Cardiac muscle cell (in vitro differentiated cells and primary cell): ENCODE results near the gene CUEDC1. TPM values are rescaled to one million over a fixed set of nuclear protein-coding genes. Genes with fewer than 3 reads are reported as not detected.

Source experiments
- DNase-seq, 2 donors: peaks; one replicate each; pipeline versions ENCODE4 v3.0.0 to v3.0.0-alpha.2; 2010 to 2017; ENCODE audit warnings: low read depth in 1 of 2, low spot score in 1 of 2
- H3K27ac ChIP-seq: fragments of 200-600 bp; sonication (generic); 2 replicates; pipeline ENCODE4 v1.5.1; 2016
- H3K27me3 ChIP-seq: fragments of 200-600 bp; sonication (generic); 2 replicates; pipeline ENCODE4 v1.6.0; 2016; ENCODE audit warnings: control low read depth
- H3K36me3 ChIP-seq: fragments of 200-600 bp; sonication (generic); 2 replicates; pipeline ENCODE4 v1.5.1; 2016; ENCODE audit warnings: control low read depth
- H3K4me1 ChIP-seq: fragments of 200-600 bp; sonication (generic); 2 replicates; pipeline ENCODE4 v1.8.1; 2017; ENCODE audit warnings: low read depth, mild to moderate bottlenecking, mixed run types
- H3K4me3 ChIP-seq: fragments of 200-600 bp; sonication (generic); 2 replicates; pipeline ENCODE4 v1.5.1; 2016; ENCODE audit warnings: mild to moderate bottlenecking
- H3K9me3 ChIP-seq: fragments of 200-600 bp; sonication (generic); 2 replicates; pipeline ENCODE4 v1.5.1; 2017; ENCODE audit warnings: low read depth, mild to moderate bottlenecking, control low read depth
- polyA plus RNA-seq: library from polyadenylated mRNA; unstranded; fragments of >200 nt; fragmentation: Nextera tagmentation; extraction: Ambion mirVana; gene quantifications from 2 replicates; pipeline ENCODE4 v1.2.1, GENCODE V29; 2016
- total RNA-seq: library from RNA; depleted of rRNA; stranded (reverse); fragments of >200 nt; gene quantifications from 2 replicates; pipeline ENCODE4 v1.2.3, GENCODE V29; 2016
- TF ChIP-seq, protein P1 (sequence below): IDR thresholded peaks from 2 replicates; pipeline ENCODE4 v1.5.1; 2012; ENCODE audit warnings: low read depth, mild to moderate bottlenecking, low read length

CUEDC1 gene
- total and polyA plus RNA-seq, 2 experiments from 2014 or later = 10.9 to 18.3 TPM

DNA sequence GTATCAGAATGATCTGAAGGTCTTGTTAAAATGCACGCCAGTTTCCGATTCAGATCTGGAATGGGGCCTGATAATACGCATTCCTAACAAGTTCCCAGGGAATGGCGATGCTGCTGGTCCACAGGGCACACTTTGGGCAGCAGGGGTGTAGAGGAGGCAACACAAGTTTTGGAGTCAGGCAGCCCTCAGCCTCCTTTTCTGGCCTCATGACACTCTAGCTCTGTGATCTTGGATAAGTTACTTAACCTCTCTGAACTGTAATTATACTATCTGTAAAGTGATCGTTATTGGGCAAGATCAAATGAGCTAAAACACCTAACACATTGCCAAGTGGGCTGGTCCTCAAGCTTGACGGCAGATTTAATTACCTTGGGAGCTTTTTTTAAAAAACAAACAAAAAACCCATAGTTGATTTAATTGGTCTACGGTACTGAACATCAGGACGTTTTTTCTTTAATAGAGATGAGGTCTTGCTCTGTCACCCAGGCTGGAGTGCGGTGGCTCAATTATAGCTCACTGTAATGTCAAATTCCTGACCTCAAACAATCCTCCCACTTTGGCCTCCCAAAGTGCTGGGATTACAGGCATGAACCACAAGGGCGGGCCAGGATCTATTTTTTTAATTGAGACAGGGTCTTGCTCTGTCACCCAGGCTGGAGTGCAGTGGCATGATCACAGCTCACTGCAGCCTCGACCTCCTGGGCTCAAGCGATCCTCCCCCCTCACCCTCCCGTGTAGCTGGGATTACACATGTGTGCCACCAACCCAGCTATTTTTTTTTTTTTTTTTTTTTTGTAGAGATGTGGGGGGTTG, 95.4 kb downstream of the CUEDC1 start:
- no peak for DNase-seq
- TF ChIP-seq, protein P1, sequence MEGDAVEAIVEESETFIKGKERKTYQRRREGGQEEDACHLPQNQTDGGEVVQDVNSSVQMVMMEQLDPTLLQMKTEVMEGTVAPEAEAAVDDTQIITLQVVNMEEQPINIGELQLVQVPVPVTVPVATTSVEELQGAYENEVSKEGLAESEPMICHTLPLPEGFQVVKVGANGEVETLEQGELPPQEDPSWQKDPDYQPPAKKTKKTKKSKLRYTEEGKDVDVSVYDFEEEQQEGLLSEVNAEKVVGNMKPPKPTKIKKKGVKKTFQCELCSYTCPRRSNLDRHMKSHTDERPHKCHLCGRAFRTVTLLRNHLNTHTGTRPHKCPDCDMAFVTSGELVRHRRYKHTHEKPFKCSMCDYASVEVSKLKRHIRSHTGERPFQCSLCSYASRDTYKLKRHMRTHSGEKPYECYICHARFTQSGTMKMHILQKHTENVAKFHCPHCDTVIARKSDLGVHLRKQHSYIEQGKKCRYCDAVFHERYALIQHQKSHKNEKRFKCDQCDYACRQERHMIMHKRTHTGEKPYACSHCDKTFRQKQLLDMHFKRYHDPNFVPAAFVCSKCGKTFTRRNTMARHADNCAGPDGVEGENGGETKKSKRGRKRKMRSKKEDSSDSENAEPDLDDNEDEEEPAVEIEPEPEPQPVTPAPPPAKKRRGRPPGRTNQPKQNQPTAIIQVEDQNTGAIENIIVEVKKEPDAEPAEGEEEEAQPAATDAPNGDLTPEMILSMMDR = no peak
- Histone ChIP-seq H3K27me3 (peaks cover 3% of the 10 kb centered on the region), H3K4me3 (no peak overlapping the region), H3K9me3 (no peaks in the 10 kb centered on the region), H3K36me3 (no peaks in the 10 kb centered on the region), H3K27ac (no peak overlapping the region), H3K4me1 (peaks cover 7% of the 10 kb centered on the region)

DNA sequence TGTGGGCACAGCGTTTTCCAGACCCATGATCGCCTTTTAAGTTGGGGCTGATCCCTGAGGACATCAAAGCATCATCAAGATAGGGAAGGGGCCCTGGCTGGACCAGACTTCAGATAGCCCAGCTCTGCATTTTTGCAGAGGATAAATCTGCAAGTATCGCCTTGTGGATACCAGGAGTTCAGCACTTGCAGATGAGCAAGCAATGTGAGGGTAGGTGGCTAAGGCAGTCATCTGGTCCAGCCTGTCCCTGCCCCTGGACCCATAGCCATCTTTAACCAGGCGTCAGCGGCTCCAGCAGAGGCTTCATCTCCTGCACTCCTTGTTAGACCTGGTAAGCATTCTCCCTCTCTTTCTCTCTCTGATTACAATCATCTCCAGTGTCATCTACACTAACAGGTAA, 96.4 kb downstream of the CUEDC1 start:
- no peaks in the 10 kb centered on the region for H3K36me3 ChIP-seq
- peaks cover 7% of the 10 kb centered on the region for H3K4me1 ChIP-seq
- DNase-seq = no peak
- no peak overlapping the region for H3K27ac ChIP-seq
- no peak overlapping the region for H3K4me3 ChIP-seq
- TF ChIP-seq, protein P1 = no peak
- no peaks in the 10 kb centered on the region for H3K9me3 ChIP-seq
- peaks cover 3% of the 10 kb centered on the region for H3K27me3 ChIP-seq

DNA sequence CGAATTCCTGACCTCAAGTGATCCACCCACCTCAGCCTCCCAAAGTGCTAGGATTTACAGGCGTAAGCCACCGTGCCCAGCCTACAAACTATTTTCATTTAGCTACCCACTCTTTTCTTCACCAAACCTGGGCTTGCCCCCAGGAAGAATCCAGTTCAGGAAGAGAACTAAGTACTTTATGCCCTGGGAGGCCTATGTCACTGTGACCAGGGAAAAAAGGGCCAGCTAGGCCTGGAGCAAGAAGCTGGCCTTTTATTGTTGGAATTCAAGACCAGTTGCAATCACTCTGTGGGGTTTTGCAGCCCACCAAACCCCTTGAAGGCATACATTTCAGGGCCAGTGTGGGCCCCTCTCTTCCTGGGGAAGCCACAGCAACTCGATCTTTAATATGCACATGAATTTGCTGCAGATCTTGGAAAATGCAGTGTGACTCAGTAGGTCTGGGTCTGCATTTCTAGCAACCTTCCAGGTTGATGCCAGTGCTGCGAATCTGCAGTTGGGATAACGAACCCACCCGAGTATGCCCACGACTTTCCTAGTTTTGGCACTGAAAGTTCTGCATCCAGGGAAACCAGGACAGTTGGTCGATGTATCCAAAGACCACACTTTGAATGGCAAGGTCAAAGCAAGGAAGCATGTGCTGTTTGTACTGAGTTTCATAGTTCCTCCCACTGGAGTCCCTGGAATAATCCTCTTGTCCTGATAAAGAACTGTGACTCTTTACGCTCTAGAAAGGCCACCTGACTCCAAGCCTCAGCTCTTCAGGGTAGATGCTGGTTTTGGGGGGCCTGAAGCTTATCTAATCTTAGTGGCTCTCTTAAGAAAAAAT, 98.2 kb downstream of the CUEDC1 start:
- no peak overlapping the region for H3K27ac ChIP-seq
- no peak for DNase-seq
- H3K9me3 ChIP-seq = no peaks in the 10 kb centered on the region
- H3K27me3 ChIP-seq = no peaks in the 10 kb centered on the region
- no peak overlapping the region for H3K4me3 ChIP-seq
- peaks cover 16% of the 10 kb centered on the region for H3K4me1 ChIP-seq
- no peaks in the 10 kb centered on the region for H3K36me3 ChIP-seq
- TF ChIP-seq, protein P1 = no peak

DNA sequence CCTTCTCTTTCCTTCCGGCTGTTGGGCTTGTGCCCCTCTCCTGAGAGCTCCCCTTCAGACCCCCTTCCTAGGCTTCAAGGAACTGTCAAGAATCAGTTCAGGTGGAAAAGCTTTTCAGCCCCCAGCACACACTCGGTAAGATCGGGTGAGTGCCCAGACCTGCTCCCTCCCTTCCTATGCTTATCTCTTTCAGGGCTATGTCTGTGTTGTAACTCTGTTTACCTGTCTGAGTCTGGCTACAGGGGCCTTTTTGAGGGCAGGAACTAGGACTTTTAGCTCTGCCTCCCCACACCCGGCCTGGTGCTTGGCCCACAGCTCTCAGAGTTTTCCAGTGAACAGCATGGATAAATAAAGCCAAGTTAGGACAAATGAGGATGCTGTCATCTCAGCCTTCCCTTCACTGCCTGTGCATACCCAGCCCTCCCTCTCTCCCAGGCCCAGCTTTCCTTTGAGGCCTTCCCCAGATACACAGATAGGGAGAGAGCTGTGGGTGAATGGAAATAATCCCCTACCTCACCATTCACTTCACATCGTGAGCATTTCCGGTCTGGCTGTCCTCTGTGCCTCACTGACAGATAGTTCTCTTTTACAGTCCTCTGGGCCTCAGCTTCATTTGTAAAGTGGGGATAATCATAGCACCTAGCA, 99.7 kb downstream of the CUEDC1 start:
- TF ChIP-seq, protein P1 = no peak
- Histone ChIP-seq H3K27ac (no peak overlapping the region), H3K4me1 (peaks cover 28% of the 10 kb centered on the region), H3K27me3 (no peaks in the 10 kb centered on the region), H3K9me3 (no peaks in the 10 kb centered on the region), H3K4me3 (no peak overlapping the region), H3K36me3 (no peaks in the 10 kb centered on the region)
- no peak for DNase-seq

GRCh38 chr17:57853695-57854094, 101.5 kb downstream of the CUEDC1 start:
- no peaks in the 10 kb centered on the region for H3K9me3 ChIP-seq
- no peak for DNase-seq
- no peak overlapping the region for H3K27ac ChIP-seq
- no peaks in the 10 kb centered on the region for H3K36me3 ChIP-seq
- TF ChIP-seq, protein P1 = no peak
- H3K4me1 ChIP-seq = peaks cover 28% of the 10 kb centered on the region
- H3K27me3 ChIP-seq = no peaks in the 10 kb centered on the region
- H3K4me3 ChIP-seq = no peak overlapping the region
